SK-N-SH treated with all-trans-retinoic acid at 6 μM for 48 hours (cell line): ENCODE data around the gene PAXIP1.

ENCODE experiments used
- CSRNP3 ChIP-seq: fragments of 250-450 bp; sonication (Bioruptor Pico); IDR thresholded peaks from 2 replicates; pipeline ENCODE4 v1.5.1; 2021; ENCODE audit warnings: mild to moderate bottlenecking, moderate library complexity
- PATZ1 ChIP-seq: fragments of 250-450 bp; sonication (Bioruptor Pico); IDR thresholded peaks from 2 replicates; pipeline ENCODE4 v1.8.0; 2020; ENCODE audit warnings: mild to moderate bottlenecking, moderate library complexity, borderline replicate concordance
- ZFP30 ChIP-seq: fragments of 450-650 bp; formaldehyde crosslinking; IDR thresholded peaks from 2 replicates; pipeline ENCODE4 v1.5.0; 2022; ENCODE audit warnings: mild to moderate bottlenecking, moderate library complexity
- ZNF70 ChIP-seq: fragments of 450-650 bp; formaldehyde crosslinking; IDR thresholded peaks from 2 replicates; pipeline ENCODE4 v1.5.0; 2020; ENCODE audit warnings: mild to moderate bottlenecking, moderate library complexity

- TF ChIP-seq PATZ1 (CRISPR knock-in tag) (no peak), ZNF70 (CRISPR knock-in tag) (no peak), CSRNP3 (CRISPR knock-in tag) (no peak), ZFP30 (CRISPR knock-in tag) (no peak)
Observed at GRCh38 chr7:154978017-154978416, 24.9 kb downstream of the PAXIP1 start.
